Measurements from ENCODE around the gene DNAJC6.

Gene DNAJC6

GRCh38 chr1:65401612-65402011 is 92.3 kb downstream of the DNAJC6 start:
- no peak for DNase-seq (ENCODE audit: low read depth in 2 of 2)

- DNase-seq (ENCODE audit: low read depth in 2 of 2): no peak
Measured at GRCh38 chr1:65404941-65405340, 95.6 kb downstream of the DNAJC6 start.

GRCh38 chr1:65407877-65408276 is 98.5 kb downstream of the DNAJC6 start:
- no peak for DNase-seq (ENCODE audit: low read depth in 2 of 2)

GRCh38 chr1:65409314-65409713 is 100.0 kb downstream of the DNAJC6 start:
- DNase-seq (ENCODE audit: low read depth in 2 of 2): no peak

- no peak for DNase-seq (ENCODE audit: low read depth in 2 of 2)
Measured at GRCh38 chr1:65409816-65410326, 100.5 kb downstream of the DNAJC6 start.

GRCh38 chr1:65412256-65412983 is 103.1 kb downstream of the DNAJC6 start:
- DNase-seq (ENCODE audit: low read depth in 2 of 2): no peak

- no peak for DNase-seq (ENCODE audit: low read depth in 2 of 2)
Measured at GRCh38 chr1:65412984-65413375, 103.6 kb downstream of the DNAJC6 start.

- DNase-seq (ENCODE audit: low read depth in 2 of 2): no peak
Measured at GRCh38 chr1:65414538-65414937, 105.2 kb downstream of the DNAJC6 start.

GRCh38 chr1:65416767-65417166 is 107.4 kb downstream of the DNAJC6 start:
- DNase-seq (ENCODE audit: low read depth in 2 of 2): no peak

- no peak for DNase-seq (ENCODE audit: low read depth in 2 of 2)
Measured at GRCh38 chr1:65417729-65418128, 108.4 kb downstream of the DNAJC6 start.

- DNase-seq (ENCODE audit: low read depth in 2 of 2): no peak
Measured at GRCh38 chr1:65418522-65419185, 109.3 kb downstream of the DNAJC6 start.

GRCh38 chr1:65419681-65420589 is 110.6 kb downstream of the DNAJC6 start:
- DNase-seq (ENCODE audit: low read depth in 2 of 2): peak; percentile 98 to 99

- no peak for DNase-seq (ENCODE audit: low read depth in 2 of 2)
Measured at GRCh38 chr1:65420590-65421350, 111.4 kb downstream of the DNAJC6 start, which contains the start of the genes LEPR and LEPROT. Gene LEPR, plus strand, starts transcription at chr1:65420668. Its CDS starts 144,898 bp downstream, at chr1:65565566. Gene LEPROT, plus strand, starts transcription at chr1:65420668. Its CDS starts 57 bp downstream, at chr1:65420725.

GRCh38 chr1:65421351-65422025 is 112.1 kb downstream of the DNAJC6 start:
- no peak for DNase-seq (ENCODE audit: low read depth in 2 of 2)

GRCh38 chr1:65422241-65423203 is 113.2 kb downstream of the DNAJC6 start:
- no peak for DNase-seq (ENCODE audit: low read depth in 2 of 2)

GRCh38 chr1:65423884-65424572 is 114.7 kb downstream of the DNAJC6 start:
- DNase-seq (ENCODE audit: low read depth in 2 of 2): no peak

- no peak for DNase-seq (ENCODE audit: low read depth in 2 of 2)
Measured at GRCh38 chr1:65424573-65424889, 115.2 kb downstream of the DNAJC6 start.

GRCh38 chr1:65425006-65425405 is 115.7 kb downstream of the DNAJC6 start:
- DNase-seq (ENCODE audit: low read depth in 2 of 2): no peak

GRCh38 chr1:65425697-65426096 is 116.4 kb downstream of the DNAJC6 start:
- no peak for DNase-seq (ENCODE audit: low read depth in 2 of 2)
